GM10266 (cell line): Measurements from ENCODE around the gene SPNS3.

Source experiments
- DNase-seq: peaks from one replicate; pipeline ENCODE4 v3.0.0; 2012; ENCODE audit errors: extremely low spot score
- CTCF ChIP-seq: IDR thresholded peaks from 2 replicates; pipeline ENCODE4 v1.5.1; 2012; ENCODE audit warnings: mild to moderate bottlenecking, low read depth; ENCODE audit not compliant: control insufficient read depth, insufficient read depth; ENCODE audit errors: missing control alignments

Gene SPNS3

GRCh38 chr17:4485676-4486646, 52.2 kb downstream of the SPNS3 start:
- TF ChIP-seq CTCF: no peak
- DNase-seq: no peak

GRCh38 chr17:4487296-4487695, 53.6 kb downstream of the SPNS3 start:
- TF ChIP-seq CTCF: no peak
- no peak for DNase-seq

DNA sequence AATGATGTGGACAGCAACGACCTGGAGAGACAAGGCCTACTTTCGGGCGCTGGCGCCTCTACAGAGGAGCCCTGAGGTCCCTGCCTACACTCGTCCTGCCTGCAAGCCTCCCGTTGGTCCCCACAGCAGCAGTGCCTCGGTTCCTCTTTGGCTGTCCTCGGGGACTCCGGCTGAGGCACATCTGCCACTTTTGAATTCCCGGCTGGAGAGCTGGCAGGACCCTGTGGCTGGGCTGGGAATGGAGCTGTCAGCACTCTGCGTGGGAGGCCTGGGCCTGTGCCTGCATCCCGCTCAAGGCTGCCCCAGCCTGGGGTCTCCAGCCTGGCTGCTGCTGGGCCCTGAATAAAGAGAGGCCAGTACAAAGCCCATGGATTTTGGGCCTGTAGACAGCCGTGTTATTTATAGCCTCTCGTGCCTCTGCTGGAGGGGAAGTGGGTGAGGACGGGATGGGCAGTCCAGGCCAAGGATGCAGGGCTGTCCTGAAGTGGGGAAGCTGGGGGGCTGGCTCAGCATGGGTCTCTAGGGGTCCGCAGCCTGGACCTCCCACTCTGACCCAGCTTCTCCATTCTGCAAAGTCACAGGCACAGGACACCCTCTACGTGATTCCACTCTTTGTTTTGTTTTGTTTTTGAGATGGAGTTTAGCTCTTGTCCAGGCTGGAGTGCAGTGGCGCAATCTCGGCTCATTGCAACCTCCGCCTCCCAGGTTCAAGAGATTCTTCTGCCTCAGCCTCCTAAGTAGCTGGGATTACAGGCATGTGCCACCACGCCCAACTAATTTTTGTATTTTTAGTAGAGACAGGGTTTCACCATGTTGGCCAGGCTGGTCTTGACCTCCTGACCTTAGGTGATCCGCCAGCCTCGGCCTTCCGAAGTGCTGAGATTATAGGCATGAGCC, 54.3 kb downstream of the SPNS3 start:
- no peak for DNase-seq
- no peak for TF ChIP-seq CTCF

- no peak for TF ChIP-seq CTCF
These were observed 55.4 kb downstream of the SPNS3 start for GRCh38 chr17:4488989-4489595.

GRCh38 chr17:4490109-4490591, 56.4 kb downstream of the SPNS3 start:
- DNase-seq: no peak

More at GRCh38 chr17:4488989-4489595, 55.4 kb downstream of the SPNS3 start:
- no peak for DNase-seq

GRCh38 chr17:4490637-4491061, 56.9 kb downstream of the SPNS3 start:
- DNase-seq: no peak
- TF ChIP-seq CTCF: no peak

More at GRCh38 chr17:4490109-4490591, 56.4 kb downstream of the SPNS3 start:
- no peak for TF ChIP-seq CTCF
